Heart right ventricle (tissue), 16 donors: Measurements from ENCODE around the gene CACNA2D2. TPM values are rescaled to one million over a fixed set of nuclear protein-coding genes. Genes with fewer than 3 reads are reported as not detected.

ENCODE experiments used
- ATAC-seq, 8 donors: fragments of 200-7000 bp; cut with Tn5 transposase; one replicate each; pipeline ENCODE4 v1.9.1; 2020; ENCODE audit warnings: mild to moderate bottlenecking in 8 of 8, moderate library complexity in 8 of 8, moderate number of reproducible peaks in 1 of 8
- DNase-seq, 2 donors: peaks; one replicate each; pipeline ENCODE4 v3.0.0-alpha.2; 2020
- H3K27ac ChIP-seq, 10 donors: fragments of 200-600 bp; sonication (generic) in 2 of 10; one replicate each; pipeline versions ENCODE4 v1.5.0 to v1.8.0; 2020 to 2022; ENCODE audit warnings: mild to moderate bottlenecking in 3 of 10
- H3K27me3 ChIP-seq, 7 donors: fragments of 200-600 bp; one replicate each; pipeline ENCODE4 v1.8.0; 2021 to 2022; ENCODE audit warnings: mild to moderate bottlenecking in 2 of 7
- H3K36me3 ChIP-seq, 9 donors: fragments of 200-600 bp; sonication (generic) in 1 of 9; one replicate each; pipeline versions ENCODE4 v1.5.0 to v1.8.0; 2020 to 2022; ENCODE audit warnings: mild to moderate bottlenecking in 2 of 9
- H3K4me1 ChIP-seq, 9 donors: fragments of 200-600 bp; sonication (generic) in 1 of 9; one replicate each; pipeline versions ENCODE4 v1.5.0 to v1.8.0; 2020 to 2022; ENCODE audit warnings: mild to moderate bottlenecking in 4 of 9
- H3K4me3 ChIP-seq, 10 donors: fragments of 200-600 bp; sonication (generic) in 2 of 10; one replicate each; pipeline versions ENCODE4 v1.5.0 to v1.8.0; 2020 to 2022; ENCODE audit warnings: mild to moderate bottlenecking in 7 of 10, moderate library complexity in 2 of 10
- H3K9me3 ChIP-seq, 11 donors: fragments of 200-600 bp in 10 of 11; sonication (generic) in 2 of 11; one replicate each; pipeline versions ENCODE4 v1.5.0 to v1.8.0; 2013 to 2022; ENCODE audit warnings: mild to moderate bottlenecking in 2 of 11, control low read depth in 1 of 11, moderate library complexity in 1 of 11
- CTCF ChIP-seq, 9 donors: fragments of 200-600 bp; sonication (generic) in 2 of 9; IDR thresholded peaks; one replicate each; pipeline versions ENCODE4 v1.5.0 to v1.8.0; 2021 to 2022; ENCODE audit warnings: antibody characterized with exemption in 9 of 9, mild to moderate bottlenecking in 5 of 9, moderate library complexity in 1 of 9
- WGBS, 2 donors: extraction: QIAGEN DNeasy Blood & Tissue Kit; methylation state at CpG; one replicate each; pipeline ENCODE4 v1.1.7; 2013; ENCODE audit warnings: inconsistent platforms in 1 of 2; 5-methylcytosine and 5-hydroxymethylcytosine counted together
- intact Hi-C, 10 donors: fragments of 100-400 bp; cut with DNase I; formaldehyde crosslinking; loops; one replicate each; pipeline versions ENCODE4 v1.11.1 to v1.14.2; 2022
- polyA plus RNA-seq, 2 donors: library from polyadenylated mRNA; stranded (reverse); fragments of 200-250 nt; gene quantifications; one replicate each; pipeline ENCODE4 v1.2.3, GENCODE V29; 2013
- total RNA-seq, 10 donors: library from RNA; stranded (reverse); fragmentation: NEBNext Ultra II Directional in 3 of 10; extraction: Animal tissue kit (Norgen Biotek cat#: 25700) in 3 of 10; gene quantifications; one replicate each; pipeline versions ENCODE4 v1.2.1 to v1.2.4, GENCODE V29; 2021 to 2023
- donor health status: Arrhythmogenic right ventricular cardiomyopathy.
- donor health status: ischemic (EF 13 %, LVEDD 7.1; RV severe dilation, severe dysfunction).
- donor health status: healthy with polysubstance abuse.
- donor health status: DM: no; HTN: yes; CAD: no.
- donor health status: DM: no; HTN: no; CAD: no.
- donor health status: ischemic (EF 25% LVEDD 6.9; RV normal size, moderate dysfunction).
- donor health status: ischemic (EF 25% LVEDD 5.7; RV mildly dilated, moderate dysfunction).
- donor health status: healthy.
- donor health status: DM: yes; HTN: yes; CAD: no.
- donor health status: Ischemic cardiomyopathy.
- donor health status: ischemic (EF 35%, LVEDD 5.7; RV mildly dilated, moderate dysfunction).
- donor health status: nonischemic (EF 11% LVEDD 7.7; RV severe dilation, severe dysfunction).
- donor health status: DM: yes; HTN: yes; CAD: no.
- donor health status: PGD.
- donor health status: ischemic (EF 29% LVEDD 5.4; RV normal size, mild dysfunction).
- donor health status: nonischemic (EF 23%, LVEDD 6.1; RV moderate dilation, normal function).

The CACNA2D2 gene
- total and polyA plus RNA-seq, 12 donors = 0.42 to 3.9 (median 2.4) TPM

DNA sequence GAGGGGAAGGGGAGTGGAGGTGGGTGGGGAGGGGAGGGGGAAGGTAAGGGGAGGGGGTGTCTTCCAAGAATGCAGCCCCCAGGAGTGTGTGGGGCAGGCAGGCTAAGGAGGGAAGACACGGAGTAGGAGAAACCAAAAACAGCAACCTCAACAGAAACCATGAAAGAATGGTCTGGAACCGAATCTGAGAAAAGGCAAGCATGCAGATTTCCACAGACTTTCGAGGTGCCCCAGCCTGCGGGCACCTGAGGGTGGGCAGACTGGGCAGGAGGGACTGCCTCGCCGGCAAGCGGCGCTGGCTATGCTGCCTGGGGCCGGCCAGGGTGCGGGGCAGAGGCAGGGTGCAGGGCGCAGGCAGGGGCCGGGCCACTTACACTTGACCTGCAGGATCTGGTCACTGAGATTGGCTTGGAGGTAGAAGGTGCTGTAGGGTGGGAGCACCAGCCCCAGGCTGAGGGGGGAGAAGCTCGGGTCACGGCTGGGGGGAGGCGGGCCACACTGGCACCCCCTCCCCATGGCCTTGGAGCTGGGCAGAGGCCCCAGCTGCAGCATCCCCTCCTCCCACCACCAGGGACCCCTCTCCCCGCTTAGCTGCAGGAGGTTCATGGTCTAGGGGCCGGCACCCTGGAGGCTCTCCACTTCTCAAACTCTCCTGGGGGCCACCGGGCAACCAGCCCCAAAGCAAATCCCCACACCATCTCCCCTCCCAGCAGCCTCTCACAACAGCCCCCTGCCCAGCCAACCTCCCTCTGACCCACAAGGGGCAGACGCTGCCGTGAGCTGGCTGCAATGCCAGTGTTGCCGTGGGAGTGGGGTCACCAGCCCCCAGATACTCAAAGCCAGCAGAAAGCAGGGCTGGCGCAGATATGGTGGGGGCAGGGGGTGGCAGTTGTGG lies 128.8 kb downstream of the CACNA2D2 start:
- ATAC-seq (no peak), DNase-seq (no peak)
- H3K9me3 ChIP-seq = no peaks in the 10 kb centered on the region
- no peaks in the 10 kb centered on the region for H3K36me3 ChIP-seq
- 80 to 83% methylated on average over 22 of the region's 22 CpGs for WGBS, 2 donors
- no peak overlapping the region for H3K27ac ChIP-seq
- no peak for TF ChIP-seq CTCF (IDR thresholded peaks at IDR 0.05)
- intact Hi-C loops = loop anchor here in 3 of 10 donors (5.0 to 10.0 kb wide), 3 partner anchors 160 to 170 kb away; no protein-coding TSS in a partner anchor
- no peaks in the 10 kb centered on the region for H3K4me1 ChIP-seq
- no peak overlapping the region for H3K4me3 ChIP-seq
- H3K27me3 ChIP-seq = no peaks in the 10 kb centered on the region

DNA sequence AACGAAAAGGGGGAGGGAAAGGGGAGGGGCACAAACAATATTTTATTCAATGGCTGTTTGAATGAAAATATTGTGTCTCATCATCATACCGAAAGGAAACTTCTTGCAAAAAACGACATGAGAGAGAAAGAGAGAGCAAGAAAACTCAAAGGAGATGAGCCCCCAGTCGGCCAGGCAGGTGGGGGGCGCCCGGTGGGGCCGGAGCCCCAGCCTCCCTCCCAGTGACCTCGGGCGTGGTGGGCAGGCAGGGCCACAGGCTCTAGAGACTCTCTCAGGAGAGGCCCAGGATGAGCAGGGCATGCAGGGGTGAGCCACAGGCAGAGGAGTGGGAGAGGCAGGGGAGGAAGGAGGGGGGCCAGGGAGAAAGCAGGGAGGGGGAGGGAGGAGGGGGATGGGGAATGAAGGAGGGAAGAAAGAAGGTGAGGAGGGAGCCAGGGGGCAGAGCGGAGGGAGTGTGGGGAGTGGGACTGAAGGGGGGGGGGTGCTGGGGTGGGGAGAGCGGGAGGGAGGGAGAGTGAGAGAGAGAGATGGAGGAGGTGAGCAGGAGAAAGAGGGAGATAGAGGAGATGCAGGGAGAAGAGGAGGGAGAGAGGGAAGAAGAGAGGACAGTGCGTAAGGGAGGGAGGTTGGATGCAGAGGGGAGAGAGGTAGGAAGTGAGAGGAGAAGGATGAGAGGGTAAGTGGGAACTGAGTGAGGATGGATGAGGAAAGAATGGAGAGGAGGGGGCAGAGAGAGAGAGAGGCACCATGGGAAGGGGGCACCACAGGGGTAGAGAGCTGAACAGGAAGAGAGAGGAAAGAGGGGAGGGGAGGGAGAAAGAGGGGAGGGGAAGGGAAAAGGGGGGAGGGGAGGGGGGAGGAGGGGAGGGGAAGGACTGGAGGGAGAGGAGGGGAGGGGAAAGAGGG lies 130.0 kb downstream of the CACNA2D2 start:
- no peak for DNase-seq
- H3K4me1 ChIP-seq = no peaks in the 10 kb centered on the region
- ATAC-seq = no peak
- no peaks in the 10 kb centered on the region for H3K36me3 ChIP-seq
- no peak overlapping the region for H3K27ac ChIP-seq
- WGBS, 2 donors = 57 to 61% methylated on average over 12 of the region's 12 CpGs
- no peak for TF ChIP-seq CTCF (IDR thresholded peaks at IDR 0.05)
- no peak overlapping the region for H3K4me3 ChIP-seq
- intact Hi-C loops = loop anchor here in 3 of 10 donors (5.0 to 10.0 kb wide), 3 partner anchors 161 to 171 kb away; no protein-coding TSS in a partner anchor
- no peaks in the 10 kb centered on the region for H3K27me3 ChIP-seq
- H3K9me3 ChIP-seq = no peaks in the 10 kb centered on the region

- H3K9me3 ChIP-seq = no peaks in the 10 kb centered on the region
- no peak overlapping the region for H3K4me3 ChIP-seq
- H3K4me1 ChIP-seq = no peaks in the 10 kb centered on the region
- H3K27ac ChIP-seq = no peak overlapping the region
- ATAC-seq = no peak
- intact Hi-C loops = loop anchor here in 3 of 10 donors (5.0 to 10.0 kb wide), 3 partner anchors 162 to 172 kb away; no protein-coding TSS in a partner anchor
- no peak for DNase-seq
- no peaks in the 10 kb centered on the region for H3K36me3 ChIP-seq
- WGBS, 2 donors = 68 to 70% methylated on average over 8 of the region's 8 CpGs
- no peaks in the 10 kb centered on the region for H3K27me3 ChIP-seq
- no peak for TF ChIP-seq CTCF (IDR thresholded peaks at IDR 0.05)
Measured at GRCh38 chr3:50372349-50372748, 131.1 kb downstream of the CACNA2D2 start.

DNA sequence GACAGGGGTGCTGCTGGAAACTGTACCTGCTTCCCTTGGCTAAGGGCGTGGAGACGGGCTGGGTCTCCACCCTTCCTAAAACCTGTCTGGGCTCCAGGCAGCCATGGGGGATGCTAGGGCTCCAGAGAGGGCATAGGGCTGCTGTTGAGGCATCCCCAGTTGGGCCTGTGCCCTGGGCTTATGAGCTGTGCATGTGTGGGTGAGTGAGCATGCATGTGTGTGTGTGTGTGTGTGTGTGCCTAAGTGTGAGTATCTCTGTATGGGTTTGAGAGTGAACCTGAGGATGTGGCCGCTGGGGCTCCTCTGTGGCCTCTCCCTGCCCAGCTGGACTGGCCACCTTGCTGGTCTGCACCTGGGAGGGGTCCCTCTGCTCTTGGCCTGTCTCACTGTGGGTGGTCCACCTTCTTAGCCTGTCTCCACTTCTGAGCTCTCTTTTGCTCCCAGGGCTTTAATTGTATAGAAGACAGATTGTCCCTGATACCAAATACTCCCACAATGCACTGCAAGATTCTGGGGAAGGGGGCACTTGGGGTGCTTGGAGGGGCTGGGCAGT lies 132.2 kb downstream of the CACNA2D2 start:
- Histone ChIP-seq H3K9me3 (no peaks in the 10 kb centered on the region), H3K27ac (no peak overlapping the region), H3K36me3 (no peaks in the 10 kb centered on the region), H3K27me3 (no peaks in the 10 kb centered on the region), H3K4me3 (no peak overlapping the region), H3K4me1 (no peaks in the 10 kb centered on the region)
- DNase-seq (no peak), ATAC-seq (no peak)
- 81 to 89% methylated on average over 3 of the region's 3 CpGs for WGBS, 2 donors
- TF ChIP-seq CTCF (IDR thresholded peaks at IDR 0.05) = no peak
- intact Hi-C loops = loop anchor here in 3 of 10 donors (5.0 to 10.0 kb wide), 3 partner anchors 164 to 174 kb away; no protein-coding TSS in a partner anchor
